GM12878 (cell line): ENCODE data around the gene MMEL1. TPM values are rescaled to one million over a fixed set of nuclear protein-coding genes. Genes with fewer than 3 reads are reported as not detected.

Experiments used
- CHD4 ChIP-seq: fragments of 200-600 bp; sonication (generic); IDR thresholded peaks from 2 replicates; pipeline ENCODE4 v1.6.1; 2016; ENCODE audit warnings: mild to moderate bottlenecking
- DPF2 ChIP-seq: fragments of 450-650 bp; IDR thresholded peaks from 2 replicates; pipeline ENCODE4 v1.6.1; 2017; ENCODE audit warnings: mild to moderate bottlenecking
- KDM1A ChIP-seq: fragments of 200-600 bp; sonication (generic); IDR thresholded peaks from 2 replicates; pipeline ENCODE4 v1.6.1; 2016; ENCODE audit warnings: borderline replicate concordance
- NFXL1 ChIP-seq: fragments of 450-650 bp; IDR thresholded peaks from 2 replicates; pipeline ENCODE4 v1.6.1; 2017; ENCODE audit warnings: antibody characterized with exemption, mild to moderate bottlenecking, borderline replicate concordance
- SP1 ChIP-seq: IDR thresholded peaks from one replicate; pipeline ENCODE4 v1.6.1; 2011; ENCODE audit warnings: low read depth, low read length
- STAT1 ChIP-seq: fragments of 450-650 bp; conservative IDR thresholded peaks from 2 replicates; pipeline ENCODE4 v1.6.1; 2014; ENCODE audit warnings: antibody characterized with exemption, mild to moderate bottlenecking
- YY1 ChIP-seq: IDR thresholded peaks from 2 replicates; pipeline ENCODE4 v1.6.1; 2011; ENCODE audit warnings: low read depth, mild to moderate bottlenecking, low read length
- ZNF207 ChIP-seq: fragments of 450-650 bp; IDR thresholded peaks from 2 replicates; pipeline ENCODE4 v1.6.1; 2014; ENCODE audit warnings: antibody characterized with exemption, mild to moderate bottlenecking, borderline replicate concordance
- ZNF687 ChIP-seq: fragments of 450-650 bp; IDR thresholded peaks from 2 replicates; pipeline ENCODE4 v1.6.1; 2017; ENCODE audit warnings: mild to moderate bottlenecking, moderate library complexity
- polyA plus RNA-seq, 11 experiments: library from polyadenylated mRNA; depleted of rRNA in 4 of 11; unstranded in 6 of 11; stranded (reverse) in 5 of 11; fragments of >200 nt; fragmentation: Nextera tagmentation in 4 of 11; fragmentation: Illumina TruSeq in 1 of 11; extraction: Ambion mirVana in 4 of 11; extraction: Trizol in 1 of 11; gene quantifications; 1 replicate in 1 of 11; 2 replicates in 10 of 11; pipeline versions ENCODE4 v1.2.1 to v1.2.3, GENCODE V29; 2011 to 2016; ENCODE audit warnings: inconsistent platforms in 2 of 11, missing spikeins in 2 of 11, low read depth in 1 of 11
- total RNA-seq, 4 experiments: library from RNA; depleted of rRNA in 3 of 4; stranded (reverse); fragments of >200 nt in 3 of 4; fragmentation: Illumina TruSeq in 1 of 4; extraction: Trizol in 1 of 4; gene quantifications; 2 replicates each; pipeline versions ENCODE4 v1.2.1 to v1.2.3, GENCODE V29; 2013 to 2021
- TF ChIP-seq, protein P1 (sequence below): fragments of 450-650 bp; IDR thresholded peaks from 2 replicates; pipeline ENCODE4 v1.6.1; 2017; ENCODE audit warnings: low read depth, mild to moderate bottlenecking, moderate library complexity
- TF ChIP-seq, protein P2 (sequence below): fragments of 450-650 bp; IDR thresholded peaks from 2 replicates; pipeline ENCODE4 v1.6.1; 2018; ENCODE audit warnings: borderline replicate concordance, mild to moderate bottlenecking; ENCODE audit not compliant: partially characterized antibody
- TF ChIP-seq, protein P3 (sequence below): IDR thresholded peaks from 2 replicates; pipeline ENCODE4 v1.6.1; 2012; ENCODE audit warnings: low read depth, low read length, improper control_type of control experiment

The MMEL1 gene
- total and polyA plus RNA-seq, 10 of the 15 experiments (the other 5 are each of a cell fraction or from before 2014, with no cell fraction given): 0.11 TPM; not detected in 9

DNA sequence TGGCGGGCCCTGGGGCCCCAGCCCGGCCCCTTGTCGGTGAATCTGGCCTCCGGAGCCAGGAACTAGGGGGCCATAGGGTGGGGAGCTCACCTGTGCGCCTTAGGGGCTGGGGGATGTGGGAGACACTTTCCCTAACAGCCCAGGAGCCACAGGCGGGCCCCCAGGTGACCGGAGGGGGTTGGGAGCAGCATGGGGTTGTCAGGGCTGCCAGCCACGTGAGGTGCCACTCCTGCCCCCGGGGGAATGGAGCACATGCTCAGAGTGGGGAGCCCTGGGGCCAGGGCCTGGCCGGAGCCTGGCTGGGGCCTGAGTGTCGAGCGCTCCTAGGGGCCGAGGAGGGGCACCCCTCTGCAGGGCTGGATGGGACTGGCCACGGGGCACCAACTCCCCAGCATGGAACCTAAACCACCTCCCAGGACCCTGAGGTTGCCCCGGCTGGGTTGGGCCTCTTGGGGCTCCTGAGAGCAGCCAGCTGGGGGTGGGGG, 26.4 kb downstream of the MMEL1 start (continued):
- TF ChIP-seq, protein P1, sequence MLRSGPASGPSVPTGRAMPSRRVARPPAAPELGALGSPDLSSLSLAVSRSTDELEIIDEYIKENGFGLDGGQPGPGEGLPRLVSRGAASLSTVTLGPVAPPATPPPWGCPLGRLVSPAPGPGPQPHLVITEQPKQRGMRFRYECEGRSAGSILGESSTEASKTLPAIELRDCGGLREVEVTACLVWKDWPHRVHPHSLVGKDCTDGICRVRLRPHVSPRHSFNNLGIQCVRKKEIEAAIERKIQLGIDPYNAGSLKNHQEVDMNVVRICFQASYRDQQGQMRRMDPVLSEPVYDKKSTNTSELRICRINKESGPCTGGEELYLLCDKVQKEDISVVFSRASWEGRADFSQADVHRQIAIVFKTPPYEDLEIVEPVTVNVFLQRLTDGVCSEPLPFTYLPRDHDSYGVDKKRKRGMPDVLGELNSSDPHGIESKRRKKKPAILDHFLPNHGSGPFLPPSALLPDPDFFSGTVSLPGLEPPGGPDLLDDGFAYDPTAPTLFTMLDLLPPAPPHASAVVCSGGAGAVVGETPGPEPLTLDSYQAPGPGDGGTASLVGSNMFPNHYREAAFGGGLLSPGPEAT: no peak
- TF ChIP-seq SP1 (no peak), YY1 (no peak), CHD4 (no peak), STAT1 (no peak), DPF2 (no peak), ZNF687 (no peak), KDM1A (no peak), ZNF207 (no peak), NFXL1 (no peak)
- TF ChIP-seq, protein P2, sequence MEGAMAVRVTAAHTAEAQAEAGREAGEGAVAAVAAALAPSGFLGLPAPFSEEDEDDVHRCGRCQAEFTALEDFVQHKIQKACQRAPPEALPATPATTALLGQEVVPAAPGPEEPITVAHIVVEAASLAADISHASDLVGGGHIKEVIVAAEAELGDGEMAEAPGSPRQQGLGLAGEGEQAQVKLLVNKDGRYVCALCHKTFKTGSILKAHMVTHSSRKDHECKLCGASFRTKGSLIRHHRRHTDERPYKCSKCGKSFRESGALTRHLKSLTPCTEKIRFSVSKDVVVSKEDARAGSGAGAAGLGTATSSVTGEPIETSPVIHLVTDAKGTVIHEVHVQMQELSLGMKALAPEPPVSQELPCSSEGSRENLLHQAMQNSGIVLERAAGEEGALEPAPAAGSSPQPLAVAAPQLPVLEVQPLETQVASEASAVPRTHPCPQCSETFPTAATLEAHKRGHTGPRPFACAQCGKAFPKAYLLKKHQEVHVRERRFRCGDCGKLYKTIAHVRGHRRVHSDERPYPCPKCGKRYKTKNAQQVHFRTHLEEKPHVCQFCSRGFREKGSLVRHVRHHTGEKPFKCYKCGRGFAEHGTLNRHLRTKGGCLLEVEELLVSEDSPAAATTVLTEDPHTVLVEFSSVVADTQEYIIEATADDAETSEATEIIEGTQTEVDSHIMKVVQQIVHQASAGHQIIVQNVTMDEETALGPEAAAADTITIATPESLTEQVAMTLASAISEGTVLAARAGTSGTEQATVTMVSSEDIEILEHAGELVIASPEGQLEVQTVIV: no peak
- TF ChIP-seq, protein P3, sequence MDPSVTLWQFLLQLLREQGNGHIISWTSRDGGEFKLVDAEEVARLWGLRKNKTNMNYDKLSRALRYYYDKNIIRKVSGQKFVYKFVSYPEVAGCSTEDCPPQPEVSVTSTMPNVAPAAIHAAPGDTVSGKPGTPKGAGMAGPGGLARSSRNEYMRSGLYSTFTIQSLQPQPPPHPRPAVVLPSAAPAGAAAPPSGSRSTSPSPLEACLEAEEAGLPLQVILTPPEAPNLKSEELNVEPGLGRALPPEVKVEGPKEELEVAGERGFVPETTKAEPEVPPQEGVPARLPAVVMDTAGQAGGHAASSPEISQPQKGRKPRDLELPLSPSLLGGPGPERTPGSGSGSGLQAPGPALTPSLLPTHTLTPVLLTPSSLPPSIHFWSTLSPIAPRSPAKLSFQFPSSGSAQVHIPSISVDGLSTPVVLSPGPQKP: no peak
